ENCODE measurements around the gene ZRANB2.

The ZRANB2 gene

DNA sequence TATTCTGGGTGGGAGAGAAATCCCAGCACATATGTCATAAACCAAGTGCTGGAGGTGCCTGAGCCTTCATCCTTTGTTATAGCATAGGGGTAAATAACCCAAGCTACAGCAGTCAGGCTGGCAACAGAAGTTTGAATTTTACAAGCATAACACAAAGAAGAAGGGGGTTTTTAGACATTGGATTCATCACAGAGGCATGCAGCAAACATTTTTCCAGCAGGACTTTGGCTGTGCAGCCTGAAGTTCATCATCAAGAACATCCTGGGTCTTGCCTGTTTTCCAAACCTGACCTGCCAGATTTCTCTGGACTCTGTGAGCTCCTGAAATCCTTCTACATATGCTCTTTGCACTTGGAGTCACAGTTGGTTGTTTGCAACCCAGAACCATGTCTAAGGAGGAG lies 49.4 kb downstream of the ZRANB2 start:
- no peak for DNase-seq

DNA sequence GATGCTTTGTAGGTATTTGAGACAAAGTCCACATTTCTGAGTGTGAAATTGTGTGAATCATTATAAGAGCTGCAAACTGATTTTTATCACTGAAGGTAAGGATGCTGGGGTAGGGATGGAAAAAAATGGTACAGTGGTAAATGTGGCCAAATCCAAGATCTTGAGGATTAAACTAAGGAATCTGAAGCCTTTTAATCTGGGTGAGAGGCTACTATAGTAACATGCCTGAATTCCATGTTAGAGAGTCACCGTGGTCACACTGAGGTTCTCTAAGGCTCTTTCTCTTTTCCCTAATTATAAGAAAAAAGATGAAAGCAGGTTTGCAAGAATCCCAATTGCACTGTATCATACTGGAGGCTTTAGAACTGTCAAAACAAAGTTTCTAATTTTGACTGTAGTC lies 50.8 kb downstream of the ZRANB2 start:
- no peak for DNase-seq

- DNase-seq, result no peak
Observed at GRCh38 chr1:71028981-71029380, 51.9 kb downstream of the ZRANB2 start.

DNA sequence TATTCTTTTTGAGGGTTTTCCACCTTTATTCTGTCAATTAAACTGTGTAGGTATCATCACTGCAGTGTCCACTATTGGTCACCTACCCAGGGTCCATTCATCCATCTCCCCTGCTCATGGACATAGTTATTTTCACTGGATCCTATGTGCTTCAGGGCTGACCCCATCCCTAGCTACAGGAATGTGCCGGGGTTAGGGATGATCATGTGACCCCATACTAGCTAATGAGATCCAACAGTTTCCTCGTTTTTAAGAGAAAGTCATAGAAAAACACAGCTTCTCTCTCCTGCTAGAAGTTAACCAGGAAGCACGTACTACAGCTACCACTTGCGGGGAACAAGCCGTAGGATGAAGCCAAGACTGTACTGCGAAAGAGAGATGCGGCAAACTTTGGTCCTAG lies 52.8 kb downstream of the ZRANB2 start:
- no peak for DNase-seq

- DNase-seq, result no peak
Observed at GRCh38 chr1:71026093-71026492, 54.7 kb downstream of the ZRANB2 start.

GRCh38 chr1:71023515-71023914 lies 57.3 kb downstream of the ZRANB2 start:
- no peak for DNase-seq

- DNase-seq, result no peak
Observed at GRCh38 chr1:71019233-71019969, 61.4 kb downstream of the ZRANB2 start.

GRCh38 chr1:71018791-71019190 lies 62.0 kb downstream of the ZRANB2 start:
- DNase-seq, result no peak

- DNase-seq, result no peak
Observed at GRCh38 chr1:71015745-71016144, 65.1 kb downstream of the ZRANB2 start.

GRCh38 chr1:71014178-71014579 lies 66.7 kb downstream of the ZRANB2 start:
- no peak for DNase-seq

Data from right kidney (tissue), 1 donor.